ENCODE data around the gene TMEM203.

The TMEM203 gene

GRCh38 chr9:137180491-137180890 is 25.0 kb downstream of the TMEM203 start:
- TF ChIP-seq CTCF (conservative IDR thresholded peaks at IDR 0.05; ENCODE audit: low read depth, low read length) = no peak
- DNase-seq (ENCODE audit: low read depth) = no peak
- no peak overlapping the region for H3K4me3 ChIP-seq (ENCODE audit: low read length)

GRCh38 chr9:137179761-137180160 is 25.7 kb downstream of the TMEM203 start:
- DNase-seq (ENCODE audit: low read depth) = no peak
- no peak for TF ChIP-seq CTCF (conservative IDR thresholded peaks at IDR 0.05; ENCODE audit: low read depth, low read length)
- H3K4me3 ChIP-seq (ENCODE audit: low read length) = no peak overlapping the region

- DNase-seq (ENCODE audit: low read depth) = no peak
- H3K4me3 ChIP-seq (ENCODE audit: low read length) = no peak overlapping the region
- no peak for TF ChIP-seq CTCF (conservative IDR thresholded peaks at IDR 0.05; ENCODE audit: low read depth, low read length)
Measured at GRCh38 chr9:137178939-137179630, 26.4 kb downstream of the TMEM203 start.

- no peak for DNase-seq (ENCODE audit: low read depth)
- no peak overlapping the region for H3K4me3 ChIP-seq (ENCODE audit: low read length)
- TF ChIP-seq CTCF (conservative IDR thresholded peaks at IDR 0.05; ENCODE audit: low read depth, low read length) = no peak
Measured at GRCh38 chr9:137178201-137178938, 27.1 kb downstream of the TMEM203 start.

- TF ChIP-seq CTCF (conservative IDR thresholded peaks at IDR 0.05; ENCODE audit: low read depth, low read length) = peak; percentile 76
- DNase-seq (ENCODE audit: low read depth) = no peak
- H3K4me3 ChIP-seq (ENCODE audit: low read length) = no peak overlapping the region
Measured at GRCh38 chr9:137176302-137177182, 28.9 kb downstream of the TMEM203 start.

GRCh38 chr9:137175345-137175961 is 30.0 kb downstream of the TMEM203 start:
- H3K4me3 ChIP-seq (ENCODE audit: low read length) = no peak overlapping the region
- DNase-seq (ENCODE audit: low read depth) = no peak
- peak; percentile 39 for TF ChIP-seq CTCF (conservative IDR thresholded peaks at IDR 0.05; ENCODE audit: low read depth, low read length)
